HG02943 (cell line): ENCODE measurements around the gene MEGF11.
"Not testable (repeated sequence)": the region's sequence is repeated elsewhere in the genome, so short reads cannot be mapped to it uniquely, and the experiment has no call there.

Experiments used
- ATAC-seq: cut with Tn5 transposase; IDR thresholded peaks from one replicate; pipeline ENCODE4 v1.9.1; 2021; ENCODE audit warnings: mild to moderate bottlenecking, low read depth, moderate library complexity; ENCODE audit not compliant: unreplicated experiment

MEGF11 gene

GRCh38 chr15:66278056-66278455 is 24.5 kb upstream of the MEGF11 start:
- ATAC-seq = no peak

GRCh38 chr15:66276546-66276945 is 23.0 kb upstream of the MEGF11 start:
- no peak for ATAC-seq

DNA sequence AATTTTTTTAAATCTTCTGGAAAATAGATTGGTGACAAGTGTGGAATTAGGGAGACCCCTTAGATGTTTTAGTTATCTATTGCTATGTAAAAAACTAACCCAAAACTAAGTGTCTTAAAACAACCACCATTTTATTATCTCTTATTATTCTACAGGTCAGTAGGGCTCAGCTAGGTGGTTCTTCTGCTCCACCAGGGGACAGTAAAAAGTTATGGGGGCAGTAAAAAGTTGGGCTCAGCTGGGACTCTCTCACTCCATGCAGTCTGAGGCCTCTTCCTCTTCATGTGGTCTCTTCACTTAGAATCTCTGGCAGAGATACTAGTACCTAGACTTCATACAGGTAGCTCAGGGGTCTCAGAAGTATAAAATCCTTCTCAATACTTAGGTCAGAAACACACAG is 21.8 kb upstream of the MEGF11 start:
- no peak for ATAC-seq

GRCh38 chr15:66270932-66271331 is 17.4 kb upstream of the MEGF11 start:
- no peak for ATAC-seq

DNA sequence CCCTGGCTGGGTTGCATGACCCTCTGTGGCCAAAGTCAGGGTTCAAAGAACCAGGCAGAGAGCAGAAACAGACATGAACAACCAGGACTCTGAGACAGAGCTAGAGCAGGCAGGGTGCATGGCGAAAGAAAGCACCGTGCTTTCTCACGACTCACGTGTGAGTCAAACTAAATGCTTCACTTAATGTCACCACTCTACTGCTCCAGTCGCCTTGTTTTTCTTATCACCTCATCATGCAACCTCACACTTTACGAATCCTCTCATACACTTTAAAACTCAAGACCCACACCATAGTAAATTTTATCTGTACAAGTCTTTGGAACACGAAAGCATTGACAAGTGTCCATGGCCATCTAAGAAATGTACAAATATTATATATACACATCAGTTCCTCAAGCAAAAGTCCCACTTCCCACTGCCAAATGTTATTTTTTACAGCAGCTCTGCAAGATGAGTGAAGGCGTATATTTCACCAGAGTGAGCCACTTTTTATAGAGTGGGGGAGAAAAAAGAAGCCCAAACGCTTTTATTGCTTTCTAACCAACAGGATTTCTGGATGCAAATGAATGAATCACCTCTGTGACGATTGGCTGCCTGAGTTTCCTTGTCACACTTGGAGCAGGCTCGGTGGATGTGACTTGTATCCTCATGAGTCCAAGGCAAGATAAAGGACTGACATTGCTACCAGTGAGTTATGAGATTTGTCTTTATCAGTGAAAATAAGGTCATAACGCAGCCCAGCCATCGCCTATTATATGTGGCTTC is 16.0 kb upstream of the MEGF11 start:
- ATAC-seq = no peak

DNA sequence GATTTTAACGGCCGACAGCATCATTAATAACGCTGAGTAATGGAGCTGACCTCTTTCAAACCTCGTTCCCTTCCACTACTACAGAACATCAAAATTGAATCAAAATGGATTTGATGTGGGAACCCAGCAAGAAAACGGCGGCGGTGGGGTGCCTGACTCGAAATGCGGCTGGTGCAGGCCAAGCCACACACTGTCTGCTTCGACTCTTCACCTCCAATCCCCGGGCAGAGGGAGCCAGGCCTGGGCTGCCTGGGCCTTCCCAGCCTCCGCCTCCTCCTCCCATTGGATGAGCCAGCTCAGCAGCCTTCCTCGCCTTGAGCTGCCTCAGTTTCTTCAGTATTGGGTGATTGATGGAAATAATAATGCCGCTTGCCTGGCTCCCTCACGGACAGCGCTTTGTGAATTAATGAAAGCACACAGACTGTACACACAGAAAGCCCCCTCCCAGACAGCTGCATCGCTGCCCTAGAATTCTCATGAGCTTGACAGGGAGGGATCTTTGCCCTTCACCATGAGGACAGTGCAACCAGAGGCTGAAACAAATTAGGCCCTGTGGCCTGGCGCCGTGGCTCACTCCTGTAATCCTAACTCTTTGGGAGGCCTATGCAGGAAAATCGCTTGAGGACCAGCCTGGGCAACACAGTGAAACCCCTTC is 11.4 kb upstream of the MEGF11 start:
- no peak for ATAC-seq

DNA sequence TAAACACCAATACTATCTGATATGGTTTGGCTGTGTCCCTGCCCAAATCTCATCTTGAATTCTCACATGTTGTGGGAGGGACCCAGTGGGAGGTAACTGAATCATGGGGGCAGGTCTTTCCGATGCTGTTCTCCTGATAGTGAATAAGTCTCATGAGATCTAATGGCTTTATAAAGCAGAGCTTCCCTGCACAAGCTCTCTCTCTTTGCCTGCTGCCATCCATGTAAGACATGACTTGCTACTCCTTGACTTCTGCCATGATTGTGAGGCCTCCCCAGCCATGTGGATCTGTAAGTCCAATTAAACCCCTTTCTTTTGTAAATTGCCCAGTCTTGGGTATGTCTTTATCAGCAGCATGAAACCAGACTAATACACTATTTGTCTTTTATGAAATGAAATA is 9.3 kb upstream of the MEGF11 start:
- ATAC-seq = not testable (repeated sequence)

- no peak for ATAC-seq
Observed at GRCh38 chr15:66261056-66261455, 7.5 kb upstream of the MEGF11 start.

DNA sequence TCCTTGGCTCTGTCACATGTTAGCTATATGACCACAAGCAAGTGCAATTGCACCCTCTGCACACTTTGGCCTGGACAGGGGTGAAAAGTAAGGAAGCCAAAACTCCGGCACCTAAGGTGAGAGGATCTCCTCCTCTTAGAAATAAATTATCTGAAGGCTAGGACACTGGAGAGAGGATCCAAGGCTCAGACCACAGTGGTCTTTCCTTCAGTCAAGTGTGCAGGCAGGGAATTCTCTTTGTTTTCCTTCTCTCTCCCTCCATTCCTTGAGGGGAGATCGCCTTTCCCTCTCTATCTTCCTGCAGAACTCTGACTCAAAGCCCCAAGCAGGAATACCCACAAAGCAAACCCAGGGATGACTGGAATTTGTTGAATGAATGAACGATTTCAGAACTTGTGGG is 3.1 kb upstream of the MEGF11 start:
- ATAC-seq = no peak

- no peak for ATAC-seq
Observed at GRCh38 chr15:66254951-66255676, 1.6 kb upstream of the MEGF11 start.

DNA sequence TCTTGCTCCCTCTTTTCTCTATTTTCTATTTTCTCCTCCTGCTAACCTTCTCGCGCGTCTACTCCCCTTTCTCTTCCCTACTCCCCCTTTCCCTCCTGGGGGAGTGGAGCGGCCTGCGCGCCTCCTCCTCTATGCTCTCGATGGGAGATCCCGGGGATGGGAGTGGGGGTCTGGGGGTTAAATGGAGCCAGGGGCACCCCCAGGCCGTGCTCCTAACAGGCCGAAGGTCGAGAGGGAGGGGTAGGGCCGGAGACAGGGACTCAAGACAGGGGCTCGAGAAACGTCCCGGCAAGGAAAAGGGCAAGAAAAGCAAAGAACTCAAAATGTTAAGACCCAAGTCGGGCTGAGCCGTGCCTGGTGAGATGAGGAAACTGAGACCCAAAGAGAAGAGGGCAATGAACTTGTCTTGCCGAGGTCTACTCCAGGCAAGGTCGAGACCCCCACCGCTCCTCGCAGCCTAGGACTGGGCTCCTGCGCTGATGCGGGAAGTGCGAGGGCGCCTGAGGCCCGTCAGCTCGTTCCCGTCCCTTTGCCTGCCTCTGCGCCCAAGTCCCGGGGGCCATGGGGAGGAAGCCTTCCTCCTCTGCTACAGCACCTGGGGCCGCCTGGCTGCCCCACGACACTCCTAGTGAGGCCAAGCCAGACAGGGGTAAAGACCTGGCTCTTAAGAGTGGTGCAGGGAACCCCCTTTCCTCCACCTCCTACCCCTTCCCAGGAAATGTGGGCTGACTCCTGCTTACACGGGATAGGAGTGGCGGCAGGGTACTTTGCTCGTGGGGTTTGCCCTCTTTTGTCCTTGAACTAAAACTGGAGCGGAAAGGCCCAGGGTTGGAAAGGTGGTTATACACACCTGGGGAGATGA is 770 bp upstream of the MEGF11 start:
- no peak for ATAC-seq

DNA sequence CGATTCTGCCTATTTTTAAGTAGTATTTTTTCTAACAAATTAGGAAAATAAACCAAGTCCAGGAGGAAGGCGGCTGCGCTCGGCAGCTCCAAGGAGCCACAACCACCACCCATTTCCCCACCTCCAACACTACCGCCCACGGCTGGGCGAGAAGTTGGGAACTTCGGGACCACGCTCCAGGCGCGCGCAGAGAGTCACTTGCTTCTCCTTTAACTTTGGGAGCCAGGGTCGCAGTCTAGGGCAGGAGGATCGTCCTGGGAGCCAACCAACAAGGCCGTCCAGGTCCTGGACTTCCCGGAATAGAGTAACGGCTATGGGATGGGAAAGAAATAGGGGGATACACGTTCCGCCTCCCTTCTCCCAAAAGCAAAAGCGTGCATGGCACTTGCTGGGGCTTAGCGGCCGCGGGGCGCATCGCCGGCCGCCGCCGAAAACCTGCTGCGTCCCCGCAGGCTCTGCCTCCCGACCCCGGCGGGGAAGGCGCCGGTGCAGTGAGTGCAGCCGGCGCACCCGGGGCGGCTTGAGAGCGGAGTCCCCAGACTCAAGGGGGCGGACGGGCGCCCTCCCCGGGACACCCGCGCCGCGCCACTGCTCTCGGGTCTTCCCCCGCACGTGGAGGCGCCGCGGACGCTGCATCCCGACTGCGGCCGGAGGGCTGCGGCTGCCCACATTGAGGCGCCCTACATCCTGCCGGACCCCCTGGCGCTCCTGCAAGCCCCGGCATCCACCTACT is 699 bp downstream of the MEGF11 start:
- ATAC-seq = no peak

DNA sequence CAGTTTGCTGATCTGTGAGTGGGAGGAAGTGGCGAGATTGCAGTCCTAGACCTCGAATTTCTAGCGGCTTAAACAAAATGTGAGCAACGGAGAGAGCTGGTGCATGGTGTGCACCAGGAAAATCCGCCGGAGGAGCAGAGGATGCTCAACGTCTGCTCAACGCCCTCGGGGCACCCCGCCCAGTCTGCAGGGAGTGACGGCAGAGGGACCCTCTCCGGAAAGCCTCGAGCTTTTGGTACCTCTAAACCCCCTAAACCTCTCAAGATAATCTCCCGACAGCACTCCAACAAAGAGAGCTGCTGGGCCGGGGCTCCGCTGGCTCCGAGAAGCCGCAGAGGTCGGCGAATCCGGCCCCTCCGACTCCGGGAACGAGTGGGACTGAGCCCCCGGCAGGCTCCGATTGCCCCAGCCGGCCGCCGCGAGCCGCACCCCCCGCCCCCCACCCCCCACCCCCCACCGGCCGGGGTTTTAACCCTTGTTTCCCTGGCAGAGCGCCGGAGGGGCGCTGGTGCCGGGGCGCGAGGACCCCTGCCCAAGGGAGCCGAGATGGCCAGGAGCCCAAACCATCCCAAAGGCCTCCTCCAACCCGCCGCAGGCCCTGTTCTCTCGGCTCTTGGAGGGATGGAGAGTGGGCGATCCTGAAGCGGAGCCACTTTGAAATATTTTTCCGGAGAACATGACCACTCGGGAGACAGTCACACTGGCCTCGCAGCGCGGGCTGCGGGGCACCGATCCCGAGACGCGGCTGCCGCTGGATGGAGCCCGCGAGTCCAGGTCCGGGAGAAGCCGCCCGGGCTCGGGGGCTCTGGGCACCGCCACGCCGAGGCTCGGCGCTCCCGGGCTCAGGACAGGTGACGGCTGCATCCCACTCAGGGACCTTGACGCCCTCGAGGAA is 1.5 kb downstream of the MEGF11 start:
- no peak for ATAC-seq

- ATAC-seq = no peak
Observed at GRCh38 chr15:66251065-66251789, 2.3 kb downstream of the MEGF11 start.

GRCh38 chr15:66249605-66250174 is 3.9 kb downstream of the MEGF11 start:
- ATAC-seq = no peak

DNA sequence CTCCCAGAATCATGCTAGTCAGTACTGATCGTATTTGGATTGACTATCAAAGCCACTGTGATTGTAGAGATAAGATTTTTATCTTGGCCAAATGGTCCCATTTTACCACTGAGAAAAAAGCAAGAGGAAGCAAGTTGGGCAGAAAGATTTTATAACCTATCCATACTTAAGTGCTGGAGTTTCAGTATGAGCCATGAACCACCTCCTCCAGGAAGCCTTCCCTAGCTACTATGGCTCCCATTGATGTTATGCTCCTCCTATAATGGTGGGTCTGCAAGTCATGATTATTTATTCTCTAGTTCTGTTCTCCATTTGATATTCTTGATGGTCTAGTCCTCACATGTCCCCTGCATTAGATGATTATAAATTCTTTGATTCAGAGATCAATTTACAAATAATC is 6.6 kb downstream of the MEGF11 start:
- no peak for ATAC-seq

DNA sequence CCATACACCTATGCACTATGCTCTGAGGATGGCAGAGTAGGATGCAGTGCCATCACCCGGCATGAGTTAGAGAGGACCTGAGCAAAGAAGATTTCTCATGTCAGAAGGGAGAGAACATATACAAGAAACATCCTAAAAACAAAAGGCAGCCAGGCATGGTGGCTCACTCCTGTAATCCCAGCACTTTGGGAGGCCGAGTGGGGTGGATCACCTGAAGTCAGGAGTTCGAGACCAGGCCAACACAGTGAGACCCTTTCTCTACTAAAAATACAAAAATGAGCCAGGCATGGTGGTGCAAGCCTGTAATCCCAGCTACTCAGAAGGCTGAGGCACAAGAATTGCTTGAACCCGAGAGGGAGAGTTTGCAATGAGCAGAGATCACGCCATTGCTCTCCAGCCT is 7.7 kb downstream of the MEGF11 start:
- ATAC-seq = not testable (repeated sequence)

DNA sequence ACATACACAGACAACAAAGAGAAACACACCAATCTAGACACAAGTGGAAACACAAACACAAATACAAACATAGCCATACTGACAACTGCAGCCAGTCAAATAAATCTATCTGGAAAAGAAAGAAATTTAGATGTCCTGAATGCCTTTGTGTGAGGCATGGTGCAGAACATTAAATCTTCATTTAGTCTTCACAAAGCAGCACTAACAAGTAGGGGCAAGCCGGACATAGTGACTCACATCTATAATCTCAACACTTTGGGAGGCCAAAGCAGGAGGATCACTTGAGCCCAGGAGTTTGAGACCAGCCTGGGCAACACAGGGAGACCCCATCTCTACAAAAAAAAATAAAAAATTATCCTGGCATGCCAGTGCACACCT is 11.7 kb downstream of the MEGF11 start:
- ATAC-seq = no peak
